ENCODE data around the gene RSPO1. TPM values are rescaled to one million over a fixed set of nuclear protein-coding genes. Genes with fewer than 3 reads are reported as not detected.
"Not testable (repeated sequence)": the region's sequence is repeated elsewhere in the genome, so short reads cannot be mapped to it uniquely, and the experiment has no call there.

RSPO1 gene
- total RNA-seq, 1 donor from 2014 or later: not detected

DNA sequence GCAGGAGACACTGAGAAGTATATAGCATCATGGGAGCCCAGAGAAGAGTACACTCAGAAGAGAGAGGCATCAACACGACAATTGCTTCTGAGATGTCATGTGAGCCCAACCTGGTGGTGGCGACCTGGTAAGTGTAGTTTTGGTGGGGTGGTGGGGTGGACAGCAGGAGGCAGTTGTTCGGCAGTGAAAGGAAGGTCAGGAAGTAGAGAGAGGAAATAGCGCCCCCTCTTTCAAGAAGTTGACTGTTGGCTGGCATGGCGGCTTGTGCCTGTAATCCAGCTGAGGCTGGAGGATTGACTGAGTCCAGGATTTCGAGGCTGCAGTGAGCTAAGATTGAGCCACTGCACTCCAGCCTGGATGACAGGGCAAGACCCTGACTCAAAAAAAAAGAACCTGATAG lies 12.6 kb downstream of the RSPO1 start:
- intact Hi-C loops (cut with micrococcal nuclease): no loop called here

DNA sequence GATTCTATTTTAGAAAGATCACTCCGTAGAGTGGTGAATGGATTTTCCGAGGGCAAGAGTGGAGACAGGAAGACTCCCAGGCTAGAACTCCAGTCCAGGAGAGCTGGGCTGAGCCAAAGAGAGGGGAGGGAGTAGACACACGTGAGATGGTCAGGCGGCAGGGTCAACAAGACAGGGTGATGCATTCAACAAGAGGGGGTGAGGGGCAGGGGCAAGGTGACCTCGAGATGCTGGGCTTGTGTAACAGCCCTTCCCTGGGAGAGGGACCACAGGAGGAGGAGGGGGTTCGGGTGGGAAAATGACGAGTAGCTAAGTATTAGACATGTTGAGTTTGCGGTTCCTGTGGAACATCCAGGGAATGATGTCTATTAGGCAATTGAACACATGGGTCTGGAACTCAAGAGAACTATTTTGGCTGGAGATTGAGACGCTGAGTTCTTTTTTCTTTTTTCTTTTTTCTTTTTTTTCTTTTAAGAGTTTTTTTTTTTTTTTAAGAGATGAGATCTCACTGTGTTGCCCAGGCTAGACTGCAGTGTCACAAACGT lies 13.3 kb downstream of the RSPO1 start:
- intact Hi-C loops (cut with micrococcal nuclease): no loop called here

DNA sequence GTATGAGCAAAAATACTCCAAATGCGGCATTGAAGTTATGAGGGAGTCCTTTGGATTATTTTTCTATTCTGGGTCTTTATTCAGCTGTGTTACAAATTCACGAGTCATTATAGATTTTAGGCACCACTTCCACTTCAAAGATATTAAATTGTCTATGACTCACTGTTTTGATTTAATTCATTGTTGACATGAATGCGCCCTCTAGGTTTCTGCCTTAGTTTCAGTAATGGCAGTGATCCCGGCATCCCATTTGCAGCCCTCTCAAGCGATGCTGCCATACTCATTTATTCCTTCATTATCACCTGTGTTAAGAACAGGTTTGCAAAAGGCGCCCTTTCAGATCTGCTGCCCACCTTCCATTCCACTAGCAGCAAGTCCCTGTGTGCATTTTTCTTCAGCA lies 14.0 kb downstream of the RSPO1 start:
- intact Hi-C loops (cut with micrococcal nuclease): no loop called here

DNA sequence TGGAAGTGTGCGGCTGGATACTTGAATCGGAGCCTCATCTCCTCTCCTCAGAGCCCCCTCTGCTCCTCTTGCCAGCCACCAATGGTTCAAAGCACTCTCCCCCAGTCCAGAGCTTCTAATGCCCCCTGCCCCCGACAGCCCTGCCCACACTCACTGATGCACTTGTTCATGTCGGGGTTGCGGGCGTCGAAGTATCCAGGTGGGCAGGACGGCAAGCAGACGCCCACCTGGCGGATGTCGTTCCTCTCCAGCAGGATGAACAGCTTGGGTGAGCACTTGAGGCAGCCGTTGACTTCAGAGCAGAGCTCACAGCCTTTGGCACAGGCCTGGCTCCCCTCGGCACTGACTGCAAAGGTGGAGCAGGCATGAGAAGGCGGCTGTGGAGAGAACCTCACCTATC lies 18.4 kb downstream of the RSPO1 start:
- intact Hi-C loops (cut with micrococcal nuclease): no loop called here

DNA sequence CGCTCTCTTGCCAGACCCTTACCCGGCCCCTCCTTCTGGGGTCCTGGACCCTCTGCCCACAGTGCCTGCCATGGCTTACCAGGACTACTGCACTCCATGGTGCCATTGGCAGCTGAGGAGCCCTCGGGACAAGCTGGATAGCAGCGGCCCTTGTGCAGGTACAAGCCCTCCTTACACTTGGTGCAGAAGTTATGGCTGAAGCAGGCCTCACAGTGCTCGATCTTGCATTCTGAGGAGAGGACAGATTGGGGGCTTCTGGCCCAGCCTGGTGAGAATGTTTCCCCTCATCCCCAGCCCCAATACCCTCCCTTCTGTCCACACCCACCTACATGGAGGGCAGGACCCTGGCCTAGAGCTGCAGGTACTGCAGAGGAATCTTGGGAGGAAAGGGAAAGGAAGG lies 20.6 kb downstream of the RSPO1 start:
- intact Hi-C loops (cut with micrococcal nuclease): no loop called here

DNA sequence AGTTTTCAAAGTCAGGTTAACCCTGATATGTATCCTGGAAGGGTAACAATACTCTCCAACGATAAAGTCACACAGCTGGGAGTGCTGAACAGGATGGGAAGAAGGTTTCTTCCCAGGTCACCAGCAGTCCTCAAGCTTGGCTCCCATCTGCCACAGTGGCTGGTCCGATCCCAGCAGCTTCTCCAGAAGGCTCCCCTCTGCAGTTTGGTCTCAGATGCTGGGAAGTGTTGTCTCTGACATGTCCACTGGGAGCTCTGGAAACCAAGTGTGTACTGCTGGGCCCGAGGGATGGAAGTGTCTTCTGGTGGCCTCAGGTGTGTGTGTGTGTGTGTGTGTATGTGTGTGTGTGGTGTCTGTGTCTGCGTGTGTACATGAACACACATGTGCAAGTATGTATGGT lies 22.5 kb downstream of the RSPO1 start:
- intact Hi-C loops (cut with micrococcal nuclease): no loop called here

DNA sequence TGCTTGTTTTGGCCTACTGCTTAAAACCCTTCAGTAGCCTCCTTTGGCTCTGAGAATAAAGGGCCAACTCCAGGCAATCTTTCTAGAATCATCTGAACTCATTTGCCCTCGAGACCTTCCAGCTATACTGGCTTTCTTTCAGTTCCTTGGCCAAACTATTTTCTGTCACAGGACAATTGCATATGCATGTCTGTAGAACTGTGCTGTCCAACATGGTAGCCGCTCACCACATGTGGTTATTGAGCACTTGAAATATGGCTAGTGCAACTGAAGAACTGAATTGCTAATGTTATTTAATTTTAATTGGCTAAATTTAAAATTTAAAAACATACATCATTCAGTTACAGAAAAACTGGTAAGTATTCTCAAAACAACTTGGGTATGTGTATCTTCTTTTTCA lies 24.7 kb downstream of the RSPO1 start:
- intact Hi-C loops (cut with micrococcal nuclease): no loop called here

DNA sequence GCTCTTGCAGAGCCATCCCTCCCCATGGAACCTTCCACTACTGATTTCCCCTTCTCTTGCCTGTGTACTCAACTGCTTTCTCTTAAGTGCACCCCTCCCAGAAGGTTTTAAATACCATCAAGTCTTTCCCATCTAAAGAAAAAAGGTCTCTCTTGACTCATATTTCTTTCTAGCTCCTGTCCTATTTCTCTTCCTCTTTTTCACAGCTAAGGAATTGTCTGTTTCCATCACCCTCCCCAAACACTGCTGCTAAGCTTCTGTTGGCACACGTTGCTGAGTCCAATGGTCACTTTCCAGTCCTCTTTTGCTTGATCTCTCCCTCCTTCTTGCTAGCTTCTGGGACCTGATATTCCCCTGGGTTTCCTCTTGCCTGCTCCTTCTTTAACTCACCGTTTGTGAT lies 25.7 kb downstream of the RSPO1 start:
- intact Hi-C loops (cut with micrococcal nuclease): no loop called here

DNA sequence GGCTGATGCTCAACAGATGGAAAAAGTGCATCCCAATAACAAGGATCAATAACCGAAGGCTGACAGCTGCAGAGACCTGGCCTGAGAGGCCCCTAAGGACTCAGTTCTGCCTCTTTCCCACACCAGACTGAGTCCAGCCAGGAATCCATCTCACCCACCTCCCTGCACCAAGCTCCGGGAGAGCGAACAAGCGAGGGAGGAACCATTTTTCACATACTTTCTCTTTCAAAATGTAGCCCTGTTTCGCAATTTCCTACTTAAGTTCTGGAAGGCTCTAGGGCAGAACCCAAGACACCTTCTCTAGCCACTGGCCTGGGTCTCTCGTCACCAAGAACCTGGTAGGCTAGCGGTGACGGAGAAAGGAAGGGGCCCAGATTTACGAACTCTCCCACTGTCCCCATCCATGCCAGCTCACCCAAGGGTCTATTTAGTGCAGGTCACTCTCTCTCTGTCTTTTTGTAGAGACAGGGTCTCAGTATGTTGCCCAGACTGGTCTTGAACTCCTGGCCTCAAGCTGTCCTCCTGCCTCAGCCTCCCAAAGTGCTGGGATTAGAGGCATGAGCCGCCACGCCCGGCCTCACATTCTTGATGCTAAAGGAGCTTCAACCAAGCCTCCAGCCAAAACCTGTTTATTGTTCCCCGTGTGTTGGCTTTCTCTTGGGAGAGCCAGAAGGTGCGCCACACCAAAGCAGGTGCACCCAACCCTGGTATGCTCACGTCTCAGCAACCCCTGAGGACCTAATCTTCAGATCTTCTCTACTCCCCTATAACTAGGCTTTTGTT lies 28.0 kb downstream of the RSPO1 start:
- intact Hi-C loops (cut with micrococcal nuclease): no loop called here

DNA sequence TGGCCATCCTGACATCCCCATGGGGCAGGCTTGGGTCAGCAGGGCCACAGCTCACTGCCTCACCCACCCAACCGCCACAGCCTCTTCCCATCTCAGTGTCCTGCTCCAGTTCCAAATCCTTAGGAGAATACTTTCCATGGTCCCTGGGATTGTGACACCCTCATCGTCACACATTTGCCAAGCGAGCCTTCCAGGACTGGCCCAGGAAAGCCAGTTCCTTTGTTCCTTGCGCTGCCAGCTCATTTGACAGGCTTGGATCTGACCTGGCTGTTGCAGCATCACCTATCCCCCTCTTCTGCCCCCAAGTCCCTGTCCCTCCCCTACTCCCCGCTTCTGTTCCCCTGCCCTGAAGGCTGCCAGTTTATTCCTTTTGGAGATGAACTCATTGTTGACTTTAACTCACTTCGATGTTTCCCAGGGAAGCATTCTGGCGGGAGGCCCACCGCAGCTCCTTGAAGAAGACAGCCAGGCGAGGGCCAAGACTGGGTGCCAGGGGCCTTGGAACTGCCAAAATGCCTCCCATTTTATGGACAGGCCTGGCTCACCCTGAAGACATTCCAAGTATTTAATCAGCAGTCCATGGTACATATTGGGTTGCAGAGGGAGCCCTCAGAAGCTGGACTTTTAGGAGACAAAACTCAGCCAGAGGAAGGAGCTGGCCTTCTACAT lies 28.8 kb downstream of the RSPO1 start:
- intact Hi-C loops (cut with micrococcal nuclease): no loop called here

DNA sequence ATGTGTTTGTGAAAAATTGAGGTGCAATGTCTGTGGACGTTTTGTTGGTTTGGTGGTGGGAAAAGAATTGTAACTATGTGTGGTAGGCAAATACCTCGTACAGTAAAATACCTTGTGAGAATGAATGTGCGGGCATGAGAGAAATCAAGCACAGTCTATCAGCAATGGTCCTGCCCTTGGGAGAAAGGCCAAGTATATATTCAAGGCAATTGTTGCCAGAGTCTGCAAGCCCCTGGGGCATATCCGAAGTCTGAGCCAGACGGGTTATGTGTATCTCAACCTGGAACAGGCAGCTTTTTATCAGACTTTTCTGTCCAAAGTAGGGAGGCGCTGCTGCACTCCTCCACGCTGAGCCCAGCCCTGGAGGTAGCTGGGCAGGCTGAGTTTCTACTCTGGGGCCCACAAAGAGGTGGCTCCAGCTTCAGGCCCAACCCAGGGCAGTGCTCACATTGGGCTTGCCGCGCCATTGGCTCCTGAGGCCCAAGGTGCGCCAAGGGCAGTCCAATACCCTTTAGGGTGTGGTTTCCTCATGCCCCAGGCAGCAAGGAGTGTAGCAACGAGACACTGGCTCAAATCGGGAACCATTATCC lies 29.5 kb downstream of the RSPO1 start:
- intact Hi-C loops (cut with micrococcal nuclease): no loop called here

DNA sequence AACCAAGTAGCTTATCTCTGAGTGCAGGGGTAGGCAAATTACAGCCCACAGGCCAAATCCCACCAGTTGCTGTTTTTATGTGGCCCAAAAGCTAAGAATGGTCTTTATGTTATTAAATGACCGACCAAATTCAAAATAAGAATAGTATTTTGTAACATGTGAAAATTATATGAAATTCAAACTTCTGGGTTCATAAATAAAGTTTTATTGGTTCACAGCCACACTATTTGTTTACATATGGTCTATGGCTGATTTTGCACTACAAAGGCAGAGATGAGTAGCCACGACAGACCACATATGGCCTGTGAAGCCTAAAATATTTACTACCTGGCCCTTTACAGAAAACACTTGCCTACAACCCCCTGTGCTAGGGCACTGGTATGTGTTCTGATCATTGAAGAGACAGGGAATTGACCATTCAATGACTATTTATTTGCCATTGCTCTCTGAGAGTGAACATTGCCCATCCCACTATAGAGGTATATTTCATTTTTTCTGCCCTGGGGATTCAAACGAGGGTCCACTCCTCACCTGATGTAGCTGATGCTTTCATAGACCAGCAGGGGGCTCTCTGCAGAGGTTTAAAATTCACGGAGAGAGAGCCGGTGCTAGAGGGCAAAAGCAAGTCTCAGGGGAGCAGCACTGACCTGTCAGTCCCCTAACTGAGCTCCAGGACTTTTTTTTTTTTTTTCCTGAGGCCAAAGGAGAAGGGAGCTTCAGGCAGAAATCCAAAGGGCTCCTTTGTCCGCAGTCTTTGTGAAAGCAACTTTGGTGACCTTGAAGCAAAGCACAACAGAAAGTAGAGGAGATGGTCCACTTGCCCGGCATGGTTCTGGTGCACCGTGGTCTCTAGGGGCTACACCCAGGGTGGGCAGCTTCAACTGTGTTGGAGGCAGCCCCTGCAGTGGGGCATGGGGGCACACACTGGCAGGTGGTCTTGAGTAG lies 31.7 kb downstream of the RSPO1 start:
- intact Hi-C loops (cut with micrococcal nuclease): loop anchor here (1.0 kb wide), 1 partner anchor 79 kb away; no protein-coding TSS in a partner anchor

DNA sequence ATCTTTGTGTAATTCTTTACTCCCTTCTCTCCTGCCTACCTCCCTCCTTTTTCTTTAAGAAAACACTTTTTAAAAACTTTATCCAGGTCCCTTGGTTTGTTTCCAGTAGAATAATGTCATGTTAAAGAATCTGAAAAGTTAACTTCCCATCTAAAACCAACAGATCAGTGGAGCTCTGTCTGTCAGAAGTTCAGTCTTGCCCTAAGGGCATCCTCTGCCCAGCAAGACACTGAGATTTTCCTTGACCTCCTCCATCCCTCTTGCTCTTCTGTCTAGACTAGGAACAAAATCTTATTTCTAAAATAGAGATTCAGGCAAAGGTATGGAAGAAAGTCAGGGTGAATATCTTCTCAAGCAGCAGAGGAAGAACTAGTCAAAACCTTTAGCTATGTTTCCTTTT lies 33.3 kb downstream of the RSPO1 start:
- intact Hi-C loops (cut with micrococcal nuclease): no loop called here

DNA sequence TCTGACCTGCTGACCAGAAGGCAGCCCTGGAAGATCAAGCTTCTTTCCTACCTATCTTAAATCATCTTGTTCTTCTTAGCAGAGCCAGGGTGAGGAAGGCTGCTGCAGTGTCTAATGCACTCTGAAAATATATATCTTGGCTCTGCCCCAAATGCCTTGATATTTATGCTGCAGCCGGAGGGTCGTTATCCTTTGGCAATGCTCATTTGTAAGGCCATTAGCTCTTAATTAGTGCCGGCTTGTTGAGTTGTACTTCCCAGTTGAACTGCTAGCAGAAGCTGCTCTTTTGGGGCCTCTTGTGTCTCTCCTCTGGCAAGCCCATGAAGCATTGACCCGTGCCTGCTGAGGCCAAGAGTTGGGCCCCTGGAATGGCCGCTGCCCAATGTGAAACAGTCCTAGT lies 34.8 kb downstream of the RSPO1 start:
- intact Hi-C loops (cut with micrococcal nuclease): loop anchor here (5.0 kb wide), 3 partner anchors 123 to 257 kb away; partner anchors contain the start of genes C1orf122, MTF1 and YRDC

DNA sequence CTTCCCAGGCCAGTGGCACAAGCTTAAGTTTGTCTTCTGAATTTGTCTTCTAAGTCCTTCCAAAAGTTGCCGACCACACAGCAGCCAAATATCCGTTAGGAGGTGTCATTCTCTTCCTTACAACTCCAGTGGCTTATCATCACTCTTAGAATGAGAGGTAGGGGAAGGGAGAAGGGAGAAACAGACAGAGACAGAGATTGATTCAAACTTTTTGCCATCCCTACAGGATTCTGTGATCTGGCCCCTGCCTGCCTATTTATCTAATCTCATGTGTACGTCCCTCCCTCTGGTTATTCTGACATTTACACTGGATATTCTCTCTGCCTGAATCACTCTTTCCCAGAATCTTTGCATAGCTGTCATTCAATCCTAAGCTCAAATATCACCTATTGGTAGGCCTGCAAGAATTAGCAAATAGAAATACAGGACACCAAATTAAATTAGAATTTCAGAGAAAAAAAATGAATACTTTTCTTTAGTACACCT lies 38.5 kb downstream of the RSPO1 start:
- intact Hi-C loops (cut with micrococcal nuclease): loop anchor here (1.0 to 5.0 kb wide), 5 partner anchors 42 to 261 kb away; partner anchors contain the start of genes C1orf122, MEAF6, MTF1 and SNIP1

DNA sequence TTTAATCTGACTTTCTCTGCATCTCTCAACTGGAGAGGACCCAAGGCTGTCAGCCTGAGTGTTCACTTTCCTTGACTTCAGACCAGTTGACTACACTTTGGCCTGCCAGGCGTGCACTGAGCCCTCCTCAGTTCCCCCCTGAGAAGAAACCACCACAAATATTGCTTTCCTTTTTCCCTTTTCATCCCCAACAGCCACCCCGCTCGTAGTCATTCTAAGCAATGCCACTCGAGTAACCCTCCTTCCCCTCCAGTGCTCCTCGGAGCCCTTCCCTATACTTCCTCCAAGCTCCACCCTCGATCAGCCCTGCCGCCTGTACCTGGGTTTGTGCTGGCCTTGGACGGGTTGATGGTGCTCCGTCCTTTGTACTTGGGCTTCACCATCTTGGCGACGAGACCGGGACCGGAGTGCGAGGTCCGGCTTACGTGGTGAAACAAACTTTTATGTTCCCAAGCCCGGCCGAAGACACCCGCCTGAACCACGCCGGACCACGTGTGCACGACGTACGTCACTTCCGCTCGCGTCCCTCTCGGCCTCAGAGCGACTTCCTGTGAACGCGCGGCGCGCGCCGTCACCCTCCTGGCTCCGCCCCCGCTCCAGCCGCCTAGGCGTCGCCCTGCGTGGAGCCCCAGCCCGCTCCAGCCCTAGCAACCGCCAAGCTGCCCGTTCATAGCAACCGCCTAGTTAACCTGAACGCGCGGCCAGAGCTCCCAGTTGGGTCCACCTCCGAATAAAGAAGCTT lies 39.1 kb downstream of the RSPO1 start, which contains the start of gene GNL2:
GNL2 (minus strand) TSS at position 498 of the 742 bp plus-strand sequence; CDS start at position 383, 115 bp downstream.
- intact Hi-C loops (cut with micrococcal nuclease): loop anchor here (1.0 to 5.0 kb wide), 6 partner anchors 41 to 262 kb away; partner anchors contain the start of genes C1orf122, CDCA8, MEAF6 and MTF1

DNA sequence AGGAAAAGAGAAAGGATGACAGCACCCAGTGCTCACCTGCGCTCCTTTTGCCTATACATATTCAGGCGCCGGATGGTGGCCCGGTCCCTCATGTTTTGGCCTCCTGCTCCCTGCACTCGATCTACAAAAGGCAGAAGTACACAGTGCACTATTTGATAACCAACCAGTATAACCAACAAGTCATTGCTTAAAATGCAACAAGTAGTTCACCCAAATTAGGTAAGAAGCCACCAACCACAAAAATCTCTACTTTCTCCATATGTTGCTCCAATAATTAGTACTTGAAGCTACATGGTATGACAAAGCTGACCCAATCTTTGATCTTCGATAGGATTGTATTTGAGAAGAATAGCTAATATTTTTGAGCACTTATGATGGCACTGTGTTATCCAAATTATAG lies 41.0 kb downstream of the RSPO1 start:
- intact Hi-C loops (cut with micrococcal nuclease): no loop called here

DNA sequence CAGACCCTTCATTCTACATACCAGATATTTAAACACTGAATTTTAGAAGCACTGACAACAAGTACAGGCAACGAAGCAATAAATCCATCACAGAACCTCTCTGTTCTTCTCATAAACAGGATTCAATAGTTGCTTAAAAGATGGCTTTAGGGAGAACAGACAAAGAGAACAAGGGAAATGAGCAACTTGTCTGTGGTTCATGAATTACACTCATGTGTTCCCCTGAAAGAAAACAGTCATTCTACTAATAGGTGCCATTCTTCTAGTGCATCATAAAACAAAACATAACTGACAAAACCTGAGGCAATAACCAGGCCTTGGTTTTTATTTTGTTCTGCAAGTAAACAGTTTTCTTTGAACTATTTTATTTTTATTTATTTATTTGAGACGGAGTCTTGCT lies 45.8 kb downstream of the RSPO1 start:
- intact Hi-C loops (cut with micrococcal nuclease): no loop called here

DNA sequence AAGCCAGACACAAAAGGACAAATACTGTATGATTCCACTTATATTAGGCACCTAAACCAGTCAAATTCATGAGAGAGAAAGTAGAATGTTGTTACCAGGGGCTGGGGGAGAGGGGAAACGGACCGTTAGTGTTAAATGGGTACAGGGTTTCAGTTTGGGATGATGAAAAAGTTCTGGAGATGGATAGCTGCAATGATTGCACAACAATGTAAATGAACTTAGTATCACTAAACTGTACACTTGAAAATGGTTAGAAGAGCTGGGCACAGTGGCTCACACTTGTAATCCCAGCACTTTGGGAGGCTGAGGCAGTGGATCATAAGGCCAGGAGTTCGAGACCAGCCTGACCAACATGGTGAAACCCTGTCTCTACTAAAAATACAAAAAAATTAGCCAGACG lies 50.1 kb downstream of the RSPO1 start:
- intact Hi-C loops (cut with micrococcal nuclease): not testable (repeated sequence)

DNA sequence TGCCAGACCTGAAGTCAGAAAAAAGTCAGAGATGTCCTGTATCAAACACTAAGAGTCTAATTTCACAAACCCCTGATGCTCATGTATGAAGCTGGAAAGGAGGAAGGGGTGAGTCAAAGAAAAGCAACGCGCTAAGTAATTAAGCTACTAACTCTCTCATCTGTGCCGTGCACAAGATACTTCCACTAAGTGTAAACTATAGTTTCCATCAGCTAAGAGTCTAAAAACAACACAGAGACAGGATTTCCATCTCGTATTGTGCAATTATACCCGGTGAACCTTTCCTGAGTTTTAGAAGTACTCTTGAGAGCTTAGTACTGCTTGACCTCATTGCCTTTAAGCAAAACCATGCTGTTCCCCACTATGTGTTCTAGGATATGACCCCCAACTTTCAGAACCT lies 59.0 kb downstream of the RSPO1 start:
- intact Hi-C loops (cut with micrococcal nuclease): no loop called here
